Epithelial cell of esophagus (primary cell): ENCODE measurements around the gene C10orf105.

Experiments
- DNase-seq: peaks from one replicate; pipeline ENCODE4 v3.0.0; 2010; ENCODE audit warnings: low read depth
- H3K4me3 ChIP-seq: 2 replicates; pipeline ENCODE4 v1.5.1; 2011; ENCODE audit warnings: mild to moderate bottlenecking, low read length, control low read depth
- CTCF ChIP-seq: IDR thresholded peaks from 2 replicates; pipeline ENCODE4 v1.5.1; 2011; ENCODE audit warnings: low read depth, mild to moderate bottlenecking, low read length, control low read depth, inconsistent platforms; ENCODE audit not compliant: insufficient read depth; ENCODE audit errors: missing control alignments

C10orf105 gene

GRCh38 chr10:71763352-71764127 is 44.0 kb upstream of the C10orf105 start:
- no peak for DNase-seq
- no peak for TF ChIP-seq CTCF
- no peak overlapping the region for H3K4me3 ChIP-seq

GRCh38 chr10:71762324-71762723 is 42.7 kb upstream of the C10orf105 start:
- H3K4me3 ChIP-seq, result no peak overlapping the region
- no peak for TF ChIP-seq CTCF
- DNase-seq, result no peak

- DNase-seq, result no peak
- peak; percentile 5 for TF ChIP-seq CTCF
- no peak overlapping the region for H3K4me3 ChIP-seq
These were observed 42.0 kb upstream of the C10orf105 start for GRCh38 chr10:71761541-71762113.

GRCh38 chr10:71761105-71761511 is 41.5 kb upstream of the C10orf105 start:
- peak; percentile 88 for DNase-seq
- no peak overlapping the region for H3K4me3 ChIP-seq
- TF ChIP-seq CTCF, result no peak

GRCh38 chr10:71757399-71757922 is 37.9 kb upstream of the C10orf105 start:
- no peak overlapping the region for H3K4me3 ChIP-seq
- TF ChIP-seq CTCF, result no peak
- DNase-seq, result peak; percentile 32

GRCh38 chr10:71756311-71757191 is 37.0 kb upstream of the C10orf105 start:
- no peak overlapping the region for H3K4me3 ChIP-seq
- no peak for TF ChIP-seq CTCF
- no peak for DNase-seq
